ENCODE data around the gene GRID1. TPM values are rescaled to one million over a fixed set of nuclear protein-coding genes. Genes with fewer than 3 reads are reported as not detected.

GRID1 gene
- total RNA-seq, 1 donor: not detected

GRCh38 chr10:86053675-86054074 lies 312.9 kb downstream of the GRID1 start:
- TF ChIP-seq CTCF (IDR thresholded peaks at IDR 0.05; ENCODE audit: insufficient read depth, low read length): no peak
- H3K4me3 ChIP-seq (ENCODE audit: low read depth, low read length): no peak overlapping the region
- DNase-seq (ENCODE audit: low read depth): no peak

- no peak for TF ChIP-seq CTCF (IDR thresholded peaks at IDR 0.05; ENCODE audit: insufficient read depth, low read length)
- DNase-seq (ENCODE audit: low read depth): no peak
- no peak overlapping the region for H3K4me3 ChIP-seq (ENCODE audit: low read depth, low read length)
Measured at GRCh38 chr10:86051586-86051985, 315.0 kb downstream of the GRID1 start.

- no peak overlapping the region for H3K4me3 ChIP-seq (ENCODE audit: low read depth, low read length)
- TF ChIP-seq CTCF (IDR thresholded peaks at IDR 0.05; ENCODE audit: insufficient read depth, low read length): no peak
- DNase-seq (ENCODE audit: low read depth): no peak
Measured at GRCh38 chr10:86049442-86049841, 317.2 kb downstream of the GRID1 start.

GRCh38 chr10:86048973-86049372 lies 317.6 kb downstream of the GRID1 start:
- H3K4me3 ChIP-seq (ENCODE audit: low read depth, low read length): no peak overlapping the region
- no peak for TF ChIP-seq CTCF (IDR thresholded peaks at IDR 0.05; ENCODE audit: insufficient read depth, low read length)
- no peak for DNase-seq (ENCODE audit: low read depth)

- no peak for DNase-seq (ENCODE audit: low read depth)
- H3K4me3 ChIP-seq (ENCODE audit: low read depth, low read length): no peak overlapping the region
Measured at GRCh38 chr10:86048571-86048970, 318.0 kb downstream of the GRID1 start.

GRCh38 chr10:86047588-86047987 lies 319.0 kb downstream of the GRID1 start:
- no peak for DNase-seq (ENCODE audit: low read depth)
- no peak for TF ChIP-seq CTCF (IDR thresholded peaks at IDR 0.05; ENCODE audit: insufficient read depth, low read length)
- H3K4me3 ChIP-seq (ENCODE audit: low read depth, low read length): no peak overlapping the region

More at GRCh38 chr10:86048571-86048970, 318.0 kb downstream of the GRID1 start:
- TF ChIP-seq CTCF (IDR thresholded peaks at IDR 0.05; ENCODE audit: insufficient read depth, low read length): no peak

GRCh38 chr10:86046845-86047460 lies 319.6 kb downstream of the GRID1 start:
- DNase-seq (ENCODE audit: low read depth): no peak
- TF ChIP-seq CTCF (IDR thresholded peaks at IDR 0.05; ENCODE audit: insufficient read depth, low read length): no peak
- H3K4me3 ChIP-seq (ENCODE audit: low read depth, low read length): no peak overlapping the region

All from fibroblast of the aortic adventitia (primary cell).